Lower leg skin (tissue), 3 donors: Measurements from ENCODE around the gene RAPGEF1.

Experiments used
- POLR2A ChIP-seq, 2 donors: fragments of 450-650 bp; IDR thresholded peaks; one replicate each; pipeline ENCODE4 v1.6.1; 2016 to 2017; ENCODE audit warnings: antibody characterized with exemption in 2 of 2, mild to moderate bottlenecking in 1 of 2, moderate library complexity in 1 of 2
- TF ChIP-seq, protein P1 (sequence below), 3 donors: fragments of 450-650 bp; IDR thresholded peaks; one replicate each; pipeline ENCODE4 v1.5.1; 2016; ENCODE audit warnings: antibody characterized with exemption in 3 of 3, mild to moderate bottlenecking in 3 of 3, moderate library complexity in 2 of 3

DNA sequence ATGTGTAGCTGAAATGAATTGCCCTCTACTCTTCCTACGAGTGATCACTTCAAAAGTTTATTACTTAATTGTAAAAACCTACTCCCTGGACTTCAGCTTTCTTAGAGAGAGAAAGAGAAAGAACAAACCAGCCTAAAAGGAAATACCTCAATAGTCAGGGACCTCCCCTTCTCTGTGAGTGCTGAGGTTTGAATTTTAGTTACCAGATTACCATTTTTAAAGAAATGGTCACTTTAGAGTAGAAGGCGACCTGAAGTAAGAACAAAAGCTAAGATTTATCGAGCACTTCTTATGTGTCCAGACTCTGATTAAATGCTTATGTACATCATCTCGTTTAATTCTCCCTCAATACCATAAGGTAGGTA is 11.3 kb downstream of the RAPGEF1 start:
- TF ChIP-seq, protein P1, sequence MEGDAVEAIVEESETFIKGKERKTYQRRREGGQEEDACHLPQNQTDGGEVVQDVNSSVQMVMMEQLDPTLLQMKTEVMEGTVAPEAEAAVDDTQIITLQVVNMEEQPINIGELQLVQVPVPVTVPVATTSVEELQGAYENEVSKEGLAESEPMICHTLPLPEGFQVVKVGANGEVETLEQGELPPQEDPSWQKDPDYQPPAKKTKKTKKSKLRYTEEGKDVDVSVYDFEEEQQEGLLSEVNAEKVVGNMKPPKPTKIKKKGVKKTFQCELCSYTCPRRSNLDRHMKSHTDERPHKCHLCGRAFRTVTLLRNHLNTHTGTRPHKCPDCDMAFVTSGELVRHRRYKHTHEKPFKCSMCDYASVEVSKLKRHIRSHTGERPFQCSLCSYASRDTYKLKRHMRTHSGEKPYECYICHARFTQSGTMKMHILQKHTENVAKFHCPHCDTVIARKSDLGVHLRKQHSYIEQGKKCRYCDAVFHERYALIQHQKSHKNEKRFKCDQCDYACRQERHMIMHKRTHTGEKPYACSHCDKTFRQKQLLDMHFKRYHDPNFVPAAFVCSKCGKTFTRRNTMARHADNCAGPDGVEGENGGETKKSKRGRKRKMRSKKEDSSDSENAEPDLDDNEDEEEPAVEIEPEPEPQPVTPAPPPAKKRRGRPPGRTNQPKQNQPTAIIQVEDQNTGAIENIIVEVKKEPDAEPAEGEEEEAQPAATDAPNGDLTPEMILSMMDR (IDR thresholded peaks at IDR 0.05), result no peak
- TF ChIP-seq POLR2A (IDR thresholded peaks at IDR 0.05), result no peak
